ENCODE data around the gene PIK3R2.

DNA sequence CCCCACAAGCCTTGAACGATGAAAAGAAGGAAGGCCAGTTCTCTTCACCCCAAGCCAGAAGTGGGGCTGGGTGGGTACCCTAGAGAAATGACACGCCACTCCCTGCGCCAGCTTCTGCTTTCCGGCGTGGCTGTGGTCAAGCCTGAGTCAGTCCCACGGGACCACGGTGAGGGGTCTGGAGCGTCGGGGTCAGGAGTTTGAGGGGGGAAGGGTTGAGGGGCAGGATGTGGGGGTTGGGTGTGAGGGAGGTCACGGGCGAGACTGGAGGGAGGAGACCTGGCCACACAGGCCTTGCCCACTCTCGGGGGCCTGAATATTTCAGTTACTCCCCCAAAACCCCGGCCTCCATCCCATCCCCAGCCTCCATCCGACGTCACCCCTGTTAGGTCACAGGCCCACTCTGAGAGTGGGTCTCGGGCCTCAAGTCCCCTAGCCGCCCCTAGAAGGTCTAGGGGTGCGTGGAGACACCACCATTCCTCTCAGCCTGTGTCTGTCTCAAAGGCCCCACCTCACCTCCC lies 20.1 kb downstream of the PIK3R2 start:
- TF ChIP-seq CEBPB (IDR thresholded peaks at IDR 0.05) (no peak), YY1 (IDR thresholded peaks at IDR 0.05; ENCODE audit: low read depth) (no peak), FOXM1 (IDR thresholded peaks at IDR 0.05; ENCODE audit: borderline replicate concordance, low read depth) (no peak), EP300 (IDR thresholded peaks at IDR 0.05; ENCODE audit: borderline replicate concordance) (no peak), TCF12 (IDR thresholded peaks at IDR 0.05; ENCODE audit: low read depth) (no peak), RAD21 (IDR thresholded peaks at IDR 0.05; ENCODE audit: low read depth) (no peak), EGR1 (IDR thresholded peaks at IDR 0.05) (no peak), NFIC (IDR thresholded peaks at IDR 0.05) (no peak), TEAD4 (IDR thresholded peaks at IDR 0.05) (no peak), TAF1 (IDR thresholded peaks at IDR 0.05; ENCODE audit: low read depth) (no peak), CREB1 (IDR thresholded peaks at IDR 0.05; ENCODE audit: low read depth) (no peak)
- TF ChIP-seq, protein P1, sequence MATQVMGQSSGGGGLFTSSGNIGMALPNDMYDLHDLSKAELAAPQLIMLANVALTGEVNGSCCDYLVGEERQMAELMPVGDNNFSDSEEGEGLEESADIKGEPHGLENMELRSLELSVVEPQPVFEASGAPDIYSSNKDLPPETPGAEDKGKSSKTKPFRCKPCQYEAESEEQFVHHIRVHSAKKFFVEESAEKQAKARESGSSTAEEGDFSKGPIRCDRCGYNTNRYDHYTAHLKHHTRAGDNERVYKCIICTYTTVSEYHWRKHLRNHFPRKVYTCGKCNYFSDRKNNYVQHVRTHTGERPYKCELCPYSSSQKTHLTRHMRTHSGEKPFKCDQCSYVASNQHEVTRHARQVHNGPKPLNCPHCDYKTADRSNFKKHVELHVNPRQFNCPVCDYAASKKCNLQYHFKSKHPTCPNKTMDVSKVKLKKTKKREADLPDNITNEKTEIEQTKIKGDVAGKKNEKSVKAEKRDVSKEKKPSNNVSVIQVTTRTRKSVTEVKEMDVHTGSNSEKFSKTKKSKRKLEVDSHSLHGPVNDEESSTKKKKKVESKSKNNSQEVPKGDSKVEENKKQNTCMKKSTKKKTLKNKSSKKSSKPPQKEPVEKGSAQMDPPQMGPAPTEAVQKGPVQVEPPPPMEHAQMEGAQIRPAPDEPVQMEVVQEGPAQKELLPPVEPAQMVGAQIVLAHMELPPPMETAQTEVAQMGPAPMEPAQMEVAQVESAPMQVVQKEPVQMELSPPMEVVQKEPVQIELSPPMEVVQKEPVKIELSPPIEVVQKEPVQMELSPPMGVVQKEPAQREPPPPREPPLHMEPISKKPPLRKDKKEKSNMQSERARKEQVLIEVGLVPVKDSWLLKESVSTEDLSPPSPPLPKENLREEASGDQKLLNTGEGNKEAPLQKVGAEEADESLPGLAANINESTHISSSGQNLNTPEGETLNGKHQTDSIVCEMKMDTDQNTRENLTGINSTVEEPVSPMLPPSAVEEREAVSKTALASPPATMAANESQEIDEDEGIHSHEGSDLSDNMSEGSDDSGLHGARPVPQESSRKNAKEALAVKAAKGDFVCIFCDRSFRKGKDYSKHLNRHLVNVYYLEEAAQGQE (IDR thresholded peaks at IDR 0.05; ENCODE audit: low read depth), result no peak
- TF ChIP-seq, protein P2, sequence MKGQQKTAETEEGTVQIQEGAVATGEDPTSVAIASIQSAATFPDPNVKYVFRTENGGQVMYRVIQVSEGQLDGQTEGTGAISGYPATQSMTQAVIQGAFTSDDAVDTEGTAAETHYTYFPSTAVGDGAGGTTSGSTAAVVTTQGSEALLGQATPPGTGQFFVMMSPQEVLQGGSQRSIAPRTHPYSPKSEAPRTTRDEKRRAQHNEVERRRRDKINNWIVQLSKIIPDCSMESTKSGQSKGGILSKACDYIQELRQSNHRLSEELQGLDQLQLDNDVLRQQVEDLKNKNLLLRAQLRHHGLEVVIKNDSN (IDR thresholded peaks at IDR 0.05), result no peak
